Peyer's patch (tissue), 4 donors: ENCODE results near the gene ALDH4A1.

Experiments
- POLR2A ChIP-seq, 2 donors: fragments of 450-650 bp; IDR thresholded peaks; one replicate each; pipeline ENCODE4 v1.5.1; 2017; ENCODE audit warnings: antibody characterized with exemption in 2 of 2, mild to moderate bottlenecking in 2 of 2, moderate library complexity in 2 of 2
- TF ChIP-seq, protein P1 (sequence below), 6 experiments: fragments of 450-650 bp in 4 of 6; fragments of 200-600 bp in 2 of 6; sonication (generic) in 1 of 6; IDR thresholded peaks; one replicate each; pipeline ENCODE4 v1.5.1; 2017 to 2019; ENCODE audit warnings: antibody characterized with exemption in 6 of 6, mild to moderate bottlenecking in 3 of 6, moderate library complexity in 1 of 6

DNA sequence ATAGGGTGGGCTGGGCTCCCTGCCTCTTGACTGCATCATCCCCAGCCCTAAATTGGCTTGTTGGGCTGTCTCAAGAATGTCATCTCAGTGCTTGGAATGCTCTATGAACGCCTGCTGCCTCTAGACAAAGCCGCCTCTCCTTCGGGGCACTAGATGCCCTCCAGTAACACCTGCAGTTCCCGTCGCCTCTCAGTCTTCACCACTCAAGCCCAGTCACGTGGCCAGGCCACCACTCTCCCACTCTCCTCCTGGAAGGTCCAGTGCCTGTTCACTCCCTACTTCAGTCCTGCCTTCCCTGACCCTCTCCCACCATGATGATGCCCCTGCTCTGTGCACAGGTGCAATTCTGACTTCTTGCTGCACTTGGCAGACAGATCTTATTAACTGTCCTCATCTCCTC, 49.9 kb downstream of the ALDH4A1 start:
- TF ChIP-seq POLR2A (IDR thresholded peaks at IDR 0.05) = no peak
- TF ChIP-seq, protein P1, sequence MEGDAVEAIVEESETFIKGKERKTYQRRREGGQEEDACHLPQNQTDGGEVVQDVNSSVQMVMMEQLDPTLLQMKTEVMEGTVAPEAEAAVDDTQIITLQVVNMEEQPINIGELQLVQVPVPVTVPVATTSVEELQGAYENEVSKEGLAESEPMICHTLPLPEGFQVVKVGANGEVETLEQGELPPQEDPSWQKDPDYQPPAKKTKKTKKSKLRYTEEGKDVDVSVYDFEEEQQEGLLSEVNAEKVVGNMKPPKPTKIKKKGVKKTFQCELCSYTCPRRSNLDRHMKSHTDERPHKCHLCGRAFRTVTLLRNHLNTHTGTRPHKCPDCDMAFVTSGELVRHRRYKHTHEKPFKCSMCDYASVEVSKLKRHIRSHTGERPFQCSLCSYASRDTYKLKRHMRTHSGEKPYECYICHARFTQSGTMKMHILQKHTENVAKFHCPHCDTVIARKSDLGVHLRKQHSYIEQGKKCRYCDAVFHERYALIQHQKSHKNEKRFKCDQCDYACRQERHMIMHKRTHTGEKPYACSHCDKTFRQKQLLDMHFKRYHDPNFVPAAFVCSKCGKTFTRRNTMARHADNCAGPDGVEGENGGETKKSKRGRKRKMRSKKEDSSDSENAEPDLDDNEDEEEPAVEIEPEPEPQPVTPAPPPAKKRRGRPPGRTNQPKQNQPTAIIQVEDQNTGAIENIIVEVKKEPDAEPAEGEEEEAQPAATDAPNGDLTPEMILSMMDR (IDR thresholded peaks at IDR 0.05) = no peak
